GM21515 (cell line): ENCODE data around the gene CAMKMT.

ENCODE experiments used
- ATAC-seq: cut with Tn5 transposase; IDR thresholded peaks from one replicate; pipeline ENCODE4 v1.9.1; 2021; ENCODE audit not compliant: unreplicated experiment

CAMKMT gene

DNA sequence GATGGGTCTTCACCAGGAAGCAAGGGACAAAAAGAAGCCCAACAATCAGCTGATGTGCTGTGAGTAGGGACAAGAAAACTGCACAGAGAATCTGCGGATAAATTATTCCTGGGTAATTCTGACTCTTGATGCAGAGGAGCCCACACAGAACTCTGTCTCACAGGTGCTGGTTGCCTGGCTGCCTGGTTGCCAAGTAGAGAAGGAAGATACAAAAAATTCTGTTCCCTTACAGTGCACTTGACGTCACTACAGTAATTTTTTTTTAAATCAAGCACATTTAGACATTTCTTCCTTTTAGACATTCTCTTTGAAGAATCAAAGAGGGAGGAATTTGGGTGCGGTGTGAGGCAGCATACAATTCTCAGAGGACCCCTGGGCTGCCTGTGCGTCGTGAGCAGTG, 427.7 kb downstream of the CAMKMT start:
- no peak for ATAC-seq

DNA sequence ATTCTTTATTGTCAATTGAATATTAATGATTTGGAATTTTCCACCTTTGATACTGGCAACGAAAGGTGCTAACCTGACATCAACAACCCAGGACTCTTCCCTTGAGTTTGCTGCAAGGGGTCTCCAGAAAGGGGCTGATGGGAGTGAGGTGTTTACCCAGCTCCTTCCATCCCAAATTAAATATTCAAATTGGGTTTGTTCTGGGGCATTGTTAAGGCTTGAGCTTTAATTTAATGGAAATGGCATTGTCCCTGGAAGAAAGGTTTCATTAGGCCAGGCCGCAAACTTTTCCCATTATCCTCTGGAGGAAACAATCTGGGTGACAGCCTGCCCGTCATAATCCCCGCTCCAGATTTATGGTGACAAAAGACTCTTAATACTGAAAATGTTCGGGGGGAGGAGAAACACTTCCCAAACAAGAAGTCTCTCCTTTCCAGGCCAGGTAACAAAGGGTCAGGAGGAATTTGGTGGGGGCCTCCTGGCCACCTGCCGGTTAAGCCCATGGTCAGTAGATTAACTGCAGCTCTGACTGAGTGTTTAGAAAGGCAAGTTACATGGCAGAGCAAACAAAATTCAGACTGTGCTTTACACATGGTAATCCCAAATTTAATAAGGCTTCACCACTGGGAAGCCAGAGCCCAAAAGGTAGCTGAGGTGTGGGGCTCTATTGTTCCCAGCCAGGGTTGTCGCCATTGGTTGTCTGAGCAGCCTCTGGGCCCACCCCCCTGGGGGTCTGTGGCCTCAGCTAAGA, 428.4 kb downstream of the CAMKMT start:
- ATAC-seq: no peak

DNA sequence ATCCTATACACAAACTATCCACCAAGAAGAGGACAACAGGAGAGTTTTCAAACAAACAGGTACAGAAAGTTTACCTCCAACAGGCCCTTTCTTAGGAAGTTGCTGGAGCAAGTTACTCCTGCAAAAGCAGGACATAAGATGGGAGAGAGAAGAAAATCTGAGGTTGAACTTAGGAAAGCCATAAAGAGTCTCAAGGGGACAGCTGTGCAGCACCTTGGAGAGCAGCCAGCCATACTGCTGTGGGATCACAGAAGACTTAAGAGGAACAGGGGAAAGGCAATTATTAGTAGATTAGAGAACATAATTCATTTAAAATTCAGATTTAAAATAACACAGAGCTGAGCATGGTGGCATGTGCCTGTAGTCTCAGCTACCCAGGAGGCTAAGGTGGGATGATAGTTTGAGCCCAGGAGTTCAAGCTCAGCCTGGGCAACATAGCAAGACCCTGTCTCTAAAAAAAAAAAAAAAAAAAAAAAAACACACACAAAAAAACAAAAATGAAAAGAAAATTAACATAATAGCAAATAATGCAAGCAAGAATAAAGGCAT, 431.6 kb downstream of the CAMKMT start:
- ATAC-seq: no peak

GRCh38 chr2:44796771-44797170, 435.0 kb downstream of the CAMKMT start:
- no peak for ATAC-seq

- ATAC-seq: no peak
These were observed 436.5 kb downstream of the CAMKMT start for GRCh38 chr2:44798139-44798659.

- ATAC-seq: no peak
These were observed 437.4 kb downstream of the CAMKMT start for GRCh38 chr2:44799105-44799504.

DNA sequence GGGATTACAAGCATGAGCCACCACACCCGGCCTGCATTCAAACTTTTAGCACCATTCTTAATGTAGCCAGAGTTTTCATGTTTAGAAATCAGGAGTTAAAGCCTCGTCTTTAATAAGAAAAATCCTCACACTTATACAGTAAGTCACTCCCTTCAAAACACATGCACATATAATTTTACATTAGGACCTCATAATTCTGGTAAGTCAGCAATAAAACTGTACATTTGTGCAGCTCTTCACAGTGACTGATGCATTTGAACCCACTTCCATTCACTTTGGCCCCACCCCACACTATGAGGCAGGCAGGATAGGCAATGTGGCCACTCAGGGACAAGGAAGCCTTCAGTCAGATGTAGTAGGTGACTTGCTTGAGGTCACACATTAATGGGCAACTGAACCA, 438.0 kb downstream of the CAMKMT start:
- no peak for ATAC-seq

DNA sequence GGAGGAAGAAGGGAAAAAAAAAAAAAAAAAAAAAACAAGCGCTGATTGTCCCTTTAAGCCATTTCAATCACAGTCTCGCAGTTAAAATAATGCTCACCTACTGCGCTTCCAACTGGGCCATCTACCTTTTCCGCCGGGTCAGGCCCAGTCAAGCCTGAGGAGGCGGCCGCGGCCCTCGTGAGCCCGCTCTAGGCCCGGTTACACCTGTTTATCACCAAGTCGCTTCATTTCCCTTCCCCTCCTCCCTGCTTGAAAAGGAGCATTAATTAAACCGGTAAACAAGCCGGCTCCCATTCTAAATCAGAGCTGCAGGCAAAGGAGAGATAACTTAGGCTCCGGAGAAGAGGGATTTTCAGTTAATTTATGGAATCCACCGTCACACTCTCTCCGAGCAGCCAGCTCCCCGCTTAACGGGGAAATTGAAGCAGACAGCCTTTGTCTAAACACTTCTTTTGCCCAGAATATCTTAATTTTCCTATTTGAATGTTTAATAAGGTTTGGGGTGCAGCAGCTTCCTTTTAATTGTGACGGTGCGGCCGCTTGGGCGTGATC, 439.6 kb downstream of the CAMKMT start:
- ATAC-seq: no peak

DNA sequence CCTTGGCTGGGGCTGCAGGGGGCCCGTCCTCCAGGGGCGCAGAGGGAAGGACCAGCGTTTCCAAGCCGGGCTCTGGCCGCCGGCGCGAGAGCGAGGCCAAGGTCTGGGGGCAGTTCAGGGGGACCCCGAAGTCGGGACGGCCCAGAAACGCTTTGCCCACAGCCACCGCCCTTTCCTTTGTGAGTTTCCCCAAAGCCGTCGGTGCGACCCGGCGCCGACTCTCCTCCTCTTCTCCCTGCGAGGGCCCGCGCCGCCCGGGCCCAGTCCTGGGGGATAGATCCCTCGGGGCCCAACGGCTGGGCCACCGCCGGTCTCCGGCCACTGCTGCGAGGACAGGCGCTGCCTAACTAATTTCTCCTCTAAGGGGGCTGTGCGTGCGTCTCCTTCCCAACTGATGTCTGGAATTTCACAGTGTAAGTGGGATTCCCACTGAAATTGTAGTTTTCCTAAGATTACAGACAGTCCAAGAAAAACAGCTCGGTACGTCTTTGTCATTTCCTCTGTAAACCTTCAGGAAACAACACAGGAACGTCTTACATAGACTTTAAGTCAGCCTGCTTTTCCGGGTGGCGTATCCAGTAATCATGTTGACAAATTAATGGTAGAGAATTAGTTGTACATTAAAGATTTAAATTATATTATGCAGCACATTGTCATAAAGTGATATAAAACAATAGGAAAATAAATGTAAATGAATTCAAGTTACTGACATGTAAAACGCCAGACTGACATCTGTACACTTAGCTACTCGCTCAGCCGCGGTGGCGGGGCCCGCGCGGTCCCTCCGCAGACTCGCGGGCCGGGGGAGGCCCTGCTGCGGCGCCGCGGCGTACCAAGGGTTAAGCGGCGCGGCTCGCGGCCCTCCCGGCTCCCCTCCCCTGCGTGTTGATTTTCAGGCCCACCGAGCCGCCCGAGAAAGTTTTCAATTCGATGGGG, 440.4 kb downstream of the CAMKMT start:
- ATAC-seq: no peak

- ATAC-seq: no peak
These were observed 441.2 kb downstream of the CAMKMT start for GRCh38 chr2:44802777-44803424.

GRCh38 chr2:44804406-44805265, 442.9 kb downstream of the CAMKMT start:
- ATAC-seq: no peak

DNA sequence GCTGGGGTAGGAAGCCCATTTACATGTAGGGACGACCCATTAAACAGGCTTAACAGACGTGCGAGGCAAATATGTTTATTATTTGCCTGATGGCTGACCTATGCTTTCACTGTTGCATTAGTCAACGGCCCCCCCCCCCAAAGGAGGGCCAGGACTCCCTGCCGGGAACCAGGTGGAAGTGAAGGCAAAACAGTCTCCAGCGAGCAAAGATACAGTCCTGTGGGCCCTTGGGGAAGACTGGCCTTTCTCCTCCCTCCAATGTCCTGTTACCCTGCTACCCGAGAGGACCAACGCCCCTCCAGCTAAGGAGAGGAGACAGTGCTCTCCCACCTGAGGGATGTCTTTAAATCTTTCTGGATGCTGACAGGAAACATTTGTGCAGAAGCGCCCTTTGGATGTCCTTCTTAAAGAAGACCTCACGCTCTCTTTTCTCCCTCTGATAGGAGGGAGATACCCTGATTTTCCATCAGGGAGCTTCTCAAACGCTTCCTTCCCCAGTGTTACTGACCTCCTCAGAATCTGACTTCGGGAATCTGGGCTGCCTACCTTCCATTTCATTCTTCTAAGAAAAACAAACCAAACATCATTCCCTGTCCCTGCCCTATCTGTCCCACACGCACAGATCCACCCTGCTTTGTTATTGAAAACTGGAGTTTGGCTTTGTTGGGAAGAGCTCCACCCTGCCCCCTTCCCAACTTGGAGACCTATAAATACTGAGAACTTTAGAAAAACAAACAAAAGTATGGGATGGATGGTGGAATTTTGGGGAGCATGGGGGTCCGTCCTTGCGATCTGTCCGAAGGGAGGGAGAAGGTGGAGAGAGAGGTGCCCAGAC, 443.9 kb downstream of the CAMKMT start:
- ATAC-seq: no peak

GRCh38 chr2:44807201-44808025, 445.7 kb downstream of the CAMKMT start:
- ATAC-seq: no peak

DNA sequence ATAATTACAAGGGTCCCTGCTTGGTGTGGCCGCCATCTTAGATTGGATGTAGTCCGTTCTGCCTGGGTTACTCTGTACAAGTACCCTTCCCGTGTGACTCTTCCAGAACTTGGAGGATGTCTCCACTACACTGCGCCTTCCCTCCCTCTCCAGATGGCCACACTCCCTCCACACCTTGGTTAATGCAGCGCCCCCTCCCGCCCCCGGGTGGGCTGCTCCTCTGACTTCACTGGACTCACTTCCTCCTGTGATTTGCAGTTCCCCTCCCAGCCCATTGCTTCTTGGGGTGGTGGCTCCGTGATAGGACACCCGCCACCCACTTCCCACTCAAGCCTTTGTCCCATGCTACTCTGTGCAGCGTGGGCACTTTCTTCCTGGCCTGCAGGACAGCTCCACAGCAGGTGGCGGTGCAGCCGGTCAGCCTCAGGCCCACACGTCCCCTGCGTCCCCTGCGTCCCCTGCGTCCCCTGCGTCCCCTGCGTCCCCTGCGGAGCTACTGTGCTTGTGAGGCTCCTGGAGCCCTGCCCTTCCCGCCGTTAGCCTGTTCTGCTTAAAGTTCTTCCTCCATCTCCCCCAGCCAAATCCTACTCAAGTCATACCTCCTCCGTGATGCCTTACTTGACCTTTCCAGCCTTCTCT, 449.3 kb downstream of the CAMKMT start:
- ATAC-seq: no peak

DNA sequence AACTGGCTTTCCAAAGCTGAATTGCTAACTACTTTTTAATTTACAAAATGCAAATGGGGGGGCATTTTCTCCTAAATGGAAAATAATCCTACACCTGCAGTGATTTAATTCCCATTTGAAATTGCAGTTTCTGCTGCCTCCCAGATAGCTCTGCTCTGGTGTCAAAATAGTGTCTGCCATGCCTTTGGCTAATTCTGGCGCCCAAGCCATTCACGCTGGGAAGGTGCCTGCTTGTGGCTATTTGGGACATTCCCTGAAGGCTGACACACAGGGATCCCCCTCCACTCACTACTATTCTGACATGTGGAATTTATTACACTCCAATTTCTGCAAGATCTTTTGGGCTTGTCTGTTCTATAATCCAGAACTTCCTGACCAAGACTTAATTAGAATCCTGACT, 451.4 kb downstream of the CAMKMT start:
- no peak for ATAC-seq

DNA sequence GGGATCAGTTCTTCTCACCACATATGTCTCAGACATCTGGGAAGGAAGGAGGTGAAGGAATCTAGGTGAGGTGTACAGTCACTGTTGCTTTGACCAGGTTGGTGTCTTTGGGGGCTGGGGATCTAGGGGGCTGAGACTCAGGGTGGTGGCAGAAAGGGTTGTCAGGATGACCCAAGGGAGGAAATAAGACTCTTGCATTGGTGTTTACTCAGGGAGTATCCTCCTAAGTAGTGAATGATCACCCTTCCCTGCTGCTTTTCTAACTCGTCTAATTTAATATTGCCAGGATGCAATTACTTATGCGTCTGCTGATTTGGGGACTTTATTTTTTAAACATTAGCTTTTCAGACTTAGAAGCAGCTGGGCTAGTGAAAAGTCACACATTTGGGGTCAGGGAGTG, 451.9 kb downstream of the CAMKMT start:
- no peak for ATAC-seq

- no peak for ATAC-seq
These were observed 455.5 kb downstream of the CAMKMT start for GRCh38 chr2:44817256-44817655.
